Measurements from ENCODE around the gene WT1.

Gene WT1

DNA sequence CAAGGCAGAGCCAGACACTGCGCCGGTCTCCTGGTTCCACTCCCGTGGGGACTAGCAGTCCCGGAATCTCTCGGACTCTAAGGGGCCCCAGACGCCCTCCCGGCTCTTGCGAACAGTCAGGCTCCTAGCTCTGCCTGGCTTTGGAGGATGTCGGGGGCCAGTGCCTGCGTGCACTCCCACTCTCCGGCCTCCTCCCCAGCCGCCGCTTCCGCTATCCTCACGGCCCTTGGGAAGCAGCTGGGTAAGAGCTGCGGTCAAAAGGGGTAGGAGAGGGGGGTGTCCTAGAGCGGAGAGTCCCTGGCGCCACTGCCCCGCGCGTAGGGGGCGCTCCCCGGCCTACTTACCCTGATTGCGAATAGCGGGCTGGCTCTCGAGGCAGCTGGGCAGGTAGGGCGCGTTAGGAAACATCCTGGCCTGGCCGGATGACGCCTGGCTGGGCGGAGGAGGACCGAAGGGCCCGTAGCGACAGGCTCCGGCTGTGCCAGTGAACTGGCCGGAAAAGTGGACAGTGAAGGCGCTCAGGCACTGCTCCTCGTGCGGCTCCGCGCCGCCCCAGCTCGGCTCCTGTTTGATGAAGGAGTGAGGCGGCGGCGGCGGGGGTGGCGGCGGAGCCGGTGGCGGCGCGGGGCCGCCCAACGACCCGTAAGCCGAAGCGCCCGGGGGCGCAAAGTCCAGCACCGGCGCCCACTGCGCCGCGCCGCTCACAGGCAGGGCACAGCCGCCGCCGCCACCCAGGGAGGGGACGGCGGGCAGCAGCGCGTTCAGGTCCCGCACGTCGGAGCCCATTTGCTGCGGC, 785 bp downstream of the WT1 start:
- no peak for DNase-seq (ENCODE audit: insufficient read length, low spot score)
- TF ChIP-seq, protein P1, sequence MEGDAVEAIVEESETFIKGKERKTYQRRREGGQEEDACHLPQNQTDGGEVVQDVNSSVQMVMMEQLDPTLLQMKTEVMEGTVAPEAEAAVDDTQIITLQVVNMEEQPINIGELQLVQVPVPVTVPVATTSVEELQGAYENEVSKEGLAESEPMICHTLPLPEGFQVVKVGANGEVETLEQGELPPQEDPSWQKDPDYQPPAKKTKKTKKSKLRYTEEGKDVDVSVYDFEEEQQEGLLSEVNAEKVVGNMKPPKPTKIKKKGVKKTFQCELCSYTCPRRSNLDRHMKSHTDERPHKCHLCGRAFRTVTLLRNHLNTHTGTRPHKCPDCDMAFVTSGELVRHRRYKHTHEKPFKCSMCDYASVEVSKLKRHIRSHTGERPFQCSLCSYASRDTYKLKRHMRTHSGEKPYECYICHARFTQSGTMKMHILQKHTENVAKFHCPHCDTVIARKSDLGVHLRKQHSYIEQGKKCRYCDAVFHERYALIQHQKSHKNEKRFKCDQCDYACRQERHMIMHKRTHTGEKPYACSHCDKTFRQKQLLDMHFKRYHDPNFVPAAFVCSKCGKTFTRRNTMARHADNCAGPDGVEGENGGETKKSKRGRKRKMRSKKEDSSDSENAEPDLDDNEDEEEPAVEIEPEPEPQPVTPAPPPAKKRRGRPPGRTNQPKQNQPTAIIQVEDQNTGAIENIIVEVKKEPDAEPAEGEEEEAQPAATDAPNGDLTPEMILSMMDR (IDR thresholded peaks at IDR 0.05; ENCODE audit: insufficient read depth, missing control alignments): no peak
- no peak for FAIRE-seq

- DNase-seq (ENCODE audit: insufficient read length, low spot score): no peak
- TF ChIP-seq, protein P1 (IDR thresholded peaks at IDR 0.05; ENCODE audit: insufficient read depth, missing control alignments): no peak
- FAIRE-seq: no peak
Observed at GRCh38 chr11:32433914-32434355, 1.4 kb downstream of the WT1 start.

GRCh38 chr11:32433101-32433913, 2.0 kb downstream of the WT1 start:
- no peak for FAIRE-seq

GRCh38 chr11:32432565-32432964, 2.8 kb downstream of the WT1 start:
- FAIRE-seq (no peak), DNase-seq (ENCODE audit: insufficient read length, low spot score) (no peak)
- TF ChIP-seq, protein P1 (IDR thresholded peaks at IDR 0.05; ENCODE audit: insufficient read depth, missing control alignments): no peak

More at GRCh38 chr11:32433101-32433913, 2.0 kb downstream of the WT1 start:
- no peak for DNase-seq (ENCODE audit: insufficient read length, low spot score)
- TF ChIP-seq, protein P1 (IDR thresholded peaks at IDR 0.05; ENCODE audit: insufficient read depth, missing control alignments): no peak

DNA sequence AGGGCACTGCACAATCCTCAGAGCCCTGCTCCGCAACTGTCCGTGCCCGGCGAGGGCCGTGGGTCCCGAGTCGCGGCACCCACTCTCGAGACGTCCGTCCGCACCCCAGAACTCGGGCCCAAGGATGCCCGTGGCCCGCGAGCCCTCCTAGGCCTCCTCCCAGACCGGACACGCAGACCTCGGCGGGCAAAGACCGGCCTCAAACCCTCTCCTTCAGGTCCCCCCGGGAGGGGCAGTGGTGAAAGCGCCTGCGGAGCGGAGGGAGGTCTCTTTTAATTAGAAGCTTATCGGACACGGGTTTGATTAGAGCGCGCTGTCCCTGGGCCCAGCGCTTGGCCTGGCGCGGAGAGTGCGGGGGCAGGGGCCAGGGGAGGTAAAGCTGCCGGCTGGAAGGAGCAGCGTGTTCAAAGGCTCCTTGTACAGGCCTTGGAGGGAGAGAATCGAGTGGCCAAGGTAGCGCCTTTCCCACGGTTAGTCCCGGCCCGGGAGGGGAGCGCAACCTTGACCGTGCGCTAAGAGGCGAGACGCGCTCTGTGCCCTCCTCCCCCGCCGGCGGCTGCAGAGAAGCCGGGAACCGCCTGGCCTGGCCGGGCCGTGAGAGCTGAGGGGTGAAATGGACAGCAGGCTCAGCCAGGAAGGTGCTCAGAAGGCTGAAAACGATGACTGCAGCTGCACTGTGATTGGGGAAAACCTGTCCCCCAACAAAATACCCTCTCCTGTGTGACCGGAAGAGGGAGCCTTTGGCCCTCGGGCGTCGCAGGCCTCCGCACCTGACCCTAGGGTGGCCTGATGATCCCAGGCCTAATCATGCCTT, 4.6 kb downstream of the WT1 start:
- TF ChIP-seq, protein P1 (IDR thresholded peaks at IDR 0.05; ENCODE audit: insufficient read depth, missing control alignments): no peak
- DNase-seq (ENCODE audit: insufficient read length, low spot score) (no peak), FAIRE-seq (no peak)

- no peak for DNase-seq (ENCODE audit: insufficient read length, low spot score)
- no peak for FAIRE-seq
- TF ChIP-seq, protein P1 (IDR thresholded peaks at IDR 0.05; ENCODE audit: insufficient read depth, missing control alignments): no peak
Observed at GRCh38 chr11:32429477-32429876, 5.9 kb downstream of the WT1 start.
